Inferior parietal cortex (tissue), 1 donor: ENCODE results near the gene ZNF276.
"Not testable (repeated sequence)": the region's sequence is repeated elsewhere in the genome, so short reads cannot be mapped to it uniquely, and the experiment has no call there.

Experiments used
- DNase-seq: peaks from one replicate; pipeline ENCODE4 v3.0.0-alpha.2; 2016; ENCODE audit errors: extremely low spot score

The ZNF276 gene

GRCh38 chr16:89720813-89721545 lies at the start of gene ZNF276, which contains the start of gene VPS9D1:
TSS of gene ZNF276 (plus strand) at chr16:89721537. CDS start at chr16:89721641, 104 bp downstream.
TSS of gene VPS9D1 (minus strand) at chr16:89720898. CDS start at chr16:89720861, 37 bp downstream.
- DNase-seq, result peak; percentile 74

GRCh38 chr16:89671565-89671964 lies 49.8 kb upstream of the ZNF276 start:
- DNase-seq, result not testable (repeated sequence)

GRCh38 chr16:89672177-89672941 lies 49.0 kb upstream of the ZNF276 start:
- DNase-seq, result no peak

GRCh38 chr16:89678258-89678657 lies 43.1 kb upstream of the ZNF276 start:
- no peak for DNase-seq

GRCh38 chr16:89685916-89686315 lies 35.4 kb upstream of the ZNF276 start:
- DNase-seq, result no peak

- DNase-seq, result peak; percentile 96
These were observed 34.7 kb upstream of the ZNF276 start, which contains the start of gene CDK10 for GRCh38 chr16:89686520-89687091. TSS of gene CDK10 (plus strand) at chr16:89686689. CDS start at chr16:89686711, 22 bp downstream.

GRCh38 chr16:89687092-89687940 lies 34.0 kb upstream of the ZNF276 start:
- no peak for DNase-seq

GRCh38 chr16:89688395-89688794 lies 32.9 kb upstream of the ZNF276 start:
- DNase-seq, result no peak

GRCh38 chr16:89689142-89689541 lies 32.2 kb upstream of the ZNF276 start:
- no peak for DNase-seq

- not testable (repeated sequence) for DNase-seq
These were observed 31.7 kb upstream of the ZNF276 start for GRCh38 chr16:89689621-89690020.

GRCh38 chr16:89690392-89690901 lies 30.9 kb upstream of the ZNF276 start:
- DNase-seq, result no peak

- no peak for DNase-seq
These were observed 29.9 kb upstream of the ZNF276 start for GRCh38 chr16:89691231-89691985.

GRCh38 chr16:89691986-89692569 lies 29.3 kb upstream of the ZNF276 start:
- DNase-seq, result no peak

GRCh38 chr16:89693289-89693731 lies 28.0 kb upstream of the ZNF276 start:
- no peak for DNase-seq

- no peak for DNase-seq
These were observed 27.2 kb upstream of the ZNF276 start for GRCh38 chr16:89693931-89694783.

- not testable (repeated sequence) for DNase-seq
These were observed 26.6 kb upstream of the ZNF276 start for GRCh38 chr16:89694784-89695085.

GRCh38 chr16:89695086-89695874 lies 26.1 kb upstream of the ZNF276 start:
- no peak for DNase-seq

- no peak for DNase-seq
These were observed 25.3 kb upstream of the ZNF276 start for GRCh38 chr16:89695875-89696669.
